ENCODE results near the gene KAZN.

GRCh38 chr1:15017120-15017519, 418.6 kb downstream of the KAZN start:
- TF ChIP-seq CTCF (IDR thresholded peaks at IDR 0.05; ENCODE audit: low read length) (no peak), EZH2phosphoT487 (IDR thresholded peaks at IDR 0.05; ENCODE audit: low read length) (no peak), EZH2 (optimal IDR thresholded peaks at IDR 0.05; ENCODE audit: low read depth, low read length) (no peak)

Data from MM.1S (cell line).